A673 (cell line): ENCODE data around the gene CTNNA2.

Source experiments
- CTCF ChIP-seq: fragments of 300-800, 200-600 bp; sonication (generic); conservative IDR thresholded peaks from 2 replicates; pipeline ENCODE4 v1.5.1; 2017; ENCODE audit warnings: low read depth, mild to moderate bottlenecking, antibody characterized with exemption, low read length, moderate library complexity, mixed read lengths
- EZH2 ChIP-seq: fragments of 200-600 bp; sonication (generic); IDR thresholded peaks from 2 replicates; pipeline ENCODE4 v1.6.1; 2017; ENCODE audit warnings: borderline replicate concordance, low read depth, mild to moderate bottlenecking, mixed read lengths, antibody characterized with exemption, low read length; ENCODE audit not compliant: poor library complexity, severe bottlenecking

GRCh38 chr2:80395251-80395650 is 882.4 kb downstream of the CTNNA2 start:
- no peak for TF ChIP-seq CTCF
- TF ChIP-seq EZH2 = no peak
